GM06990 (cell line): ENCODE data around the gene JAZF1.
"Not testable (repeated sequence)": the region's sequence is repeated elsewhere in the genome, so short reads cannot be mapped to it uniquely, and the experiment has no call there.

Experiments used
- DNase-seq: peaks from one replicate; pipeline ENCODE4 v3.0.0-alpha.2; 2011; ENCODE audit not compliant: insufficient read length; ENCODE audit errors: extremely low read depth
- H3K27me3 ChIP-seq: replicated peaks from 2 replicates; pipeline ENCODE4 v1.6.0; 2011; ENCODE audit warnings: low read length; ENCODE audit not compliant: control insufficient read depth, insufficient read depth
- H3K36me3 ChIP-seq: 2 replicates; pipeline ENCODE4 v1.5.1; 2011; ENCODE audit warnings: low read length; ENCODE audit not compliant: control insufficient read depth, insufficient read depth
- H3K4me3 ChIP-seq: replicated peaks from 2 replicates; pipeline ENCODE4 v1.5.1; 2011; ENCODE audit warnings: low read depth, mild to moderate bottlenecking, control low read depth, low read length
- TF ChIP-seq, protein P1 (sequence below): IDR thresholded peaks from 2 replicates; pipeline ENCODE4 v1.5.1; 2011; ENCODE audit warnings: low read length, control low read depth, mild to moderate bottlenecking, inconsistent platforms; ENCODE audit not compliant: insufficient read depth, poor library complexity, severe bottlenecking

The JAZF1 gene

DNA sequence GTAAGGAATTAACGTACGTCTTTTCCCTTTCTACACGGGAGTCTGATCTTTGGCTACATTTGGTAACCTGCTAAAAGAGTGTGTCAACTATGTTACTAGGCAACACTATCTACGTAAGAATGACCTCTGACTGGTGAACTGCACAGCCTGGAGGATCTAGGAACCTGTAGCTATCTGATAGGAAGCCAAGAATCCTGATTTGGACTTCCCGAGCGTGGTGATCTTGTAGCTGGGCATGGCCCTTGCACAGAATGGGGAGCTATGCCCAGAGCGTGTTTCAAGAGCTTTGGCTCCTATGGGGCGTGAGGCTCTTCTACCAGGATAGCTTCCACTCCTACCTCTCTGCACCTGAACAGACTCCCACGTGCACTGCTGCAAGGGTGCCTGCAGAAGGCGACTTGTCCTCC, 283.2 kb downstream of the JAZF1 start:
- DNase-seq: no peak
- peaks cover 1% of the 10 kb centered on the region; the same call in 1 of the 2 replicates for H3K27me3 ChIP-seq
- no peak overlapping the region for H3K4me3 ChIP-seq
- TF ChIP-seq, protein P1, sequence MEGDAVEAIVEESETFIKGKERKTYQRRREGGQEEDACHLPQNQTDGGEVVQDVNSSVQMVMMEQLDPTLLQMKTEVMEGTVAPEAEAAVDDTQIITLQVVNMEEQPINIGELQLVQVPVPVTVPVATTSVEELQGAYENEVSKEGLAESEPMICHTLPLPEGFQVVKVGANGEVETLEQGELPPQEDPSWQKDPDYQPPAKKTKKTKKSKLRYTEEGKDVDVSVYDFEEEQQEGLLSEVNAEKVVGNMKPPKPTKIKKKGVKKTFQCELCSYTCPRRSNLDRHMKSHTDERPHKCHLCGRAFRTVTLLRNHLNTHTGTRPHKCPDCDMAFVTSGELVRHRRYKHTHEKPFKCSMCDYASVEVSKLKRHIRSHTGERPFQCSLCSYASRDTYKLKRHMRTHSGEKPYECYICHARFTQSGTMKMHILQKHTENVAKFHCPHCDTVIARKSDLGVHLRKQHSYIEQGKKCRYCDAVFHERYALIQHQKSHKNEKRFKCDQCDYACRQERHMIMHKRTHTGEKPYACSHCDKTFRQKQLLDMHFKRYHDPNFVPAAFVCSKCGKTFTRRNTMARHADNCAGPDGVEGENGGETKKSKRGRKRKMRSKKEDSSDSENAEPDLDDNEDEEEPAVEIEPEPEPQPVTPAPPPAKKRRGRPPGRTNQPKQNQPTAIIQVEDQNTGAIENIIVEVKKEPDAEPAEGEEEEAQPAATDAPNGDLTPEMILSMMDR: no peak
- H3K36me3 ChIP-seq: no peaks in the 10 kb centered on the region

- Histone ChIP-seq H3K4me3 (no peak overlapping the region), H3K27me3 (peaks cover 1% of the 10 kb centered on the region; the same call in 1 of the 2 replicates), H3K36me3 (no peaks in the 10 kb centered on the region)
- TF ChIP-seq, protein P1: no peak
- DNase-seq: no peak
Observed at GRCh38 chr7:27897001-27897400, 283.6 kb downstream of the JAZF1 start.

DNA sequence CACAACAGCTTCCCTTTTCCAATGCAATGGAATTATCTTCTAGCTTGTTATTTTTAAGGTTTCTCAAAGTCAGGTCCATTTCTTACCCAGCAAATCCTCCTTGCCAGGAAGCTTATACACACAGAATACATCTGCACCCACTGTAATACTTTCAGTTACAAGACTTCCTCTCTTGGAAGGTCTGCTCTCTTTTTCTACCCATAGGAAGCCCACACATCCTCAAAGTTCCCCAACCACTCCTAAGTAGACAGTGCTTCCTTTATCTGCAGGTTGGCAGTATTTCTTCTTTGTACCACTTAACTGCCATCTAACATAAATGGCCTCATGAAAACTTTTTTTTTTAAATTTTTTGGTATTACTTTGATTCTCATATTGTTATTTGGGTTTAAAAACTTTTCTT, 285.0 kb downstream of the JAZF1 start:
- H3K36me3 ChIP-seq: no peaks in the 10 kb centered on the region
- no peak overlapping the region for H3K4me3 ChIP-seq
- TF ChIP-seq, protein P1: no peak
- no peak for DNase-seq
- H3K27me3 ChIP-seq: peaks cover 1% of the 10 kb centered on the region; the same call in 1 of the 2 replicates

GRCh38 chr7:27890205-27890849, 290.3 kb downstream of the JAZF1 start:
- no peaks in the 10 kb centered on the region for H3K36me3 ChIP-seq
- TF ChIP-seq, protein P1: no peak
- no peak overlapping the region for H3K4me3 ChIP-seq
- H3K27me3 ChIP-seq: peaks cover 1% of the 10 kb centered on the region; the same call in 1 of the 2 replicates
- DNase-seq: peak; percentile 21

GRCh38 chr7:27889800-27890199, 290.8 kb downstream of the JAZF1 start:
- Histone ChIP-seq H3K36me3 (no peaks in the 10 kb centered on the region), H3K27me3 (peaks cover 1% of the 10 kb centered on the region; the same call in 1 of the 2 replicates), H3K4me3 (no peak overlapping the region)
- DNase-seq: no peak
- TF ChIP-seq, protein P1: no peak

DNA sequence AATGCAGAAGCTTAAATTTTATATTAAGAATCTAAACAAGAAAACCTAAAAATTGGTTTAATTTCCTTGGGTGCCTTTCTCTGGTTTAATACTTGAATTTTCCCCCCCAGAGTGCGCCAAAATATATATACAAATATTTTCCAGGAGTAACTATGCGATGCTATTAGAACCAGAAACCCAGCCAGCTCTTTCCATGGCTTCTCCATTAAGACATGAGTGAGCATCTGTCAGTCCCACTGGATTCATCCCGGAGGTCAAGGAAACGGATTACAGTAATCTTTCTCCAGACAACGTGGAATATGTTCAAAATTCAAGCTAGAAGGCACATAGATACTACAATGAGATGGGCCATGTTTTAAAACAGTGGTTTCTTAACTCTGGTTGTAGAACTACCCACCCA, 291.9 kb downstream of the JAZF1 start:
- Histone ChIP-seq H3K27me3 (peaks cover 1% of the 10 kb centered on the region; the same call in 1 of the 2 replicates), H3K36me3 (no peaks in the 10 kb centered on the region), H3K4me3 (no peak overlapping the region)
- TF ChIP-seq, protein P1: no peak
- no peak for DNase-seq

DNA sequence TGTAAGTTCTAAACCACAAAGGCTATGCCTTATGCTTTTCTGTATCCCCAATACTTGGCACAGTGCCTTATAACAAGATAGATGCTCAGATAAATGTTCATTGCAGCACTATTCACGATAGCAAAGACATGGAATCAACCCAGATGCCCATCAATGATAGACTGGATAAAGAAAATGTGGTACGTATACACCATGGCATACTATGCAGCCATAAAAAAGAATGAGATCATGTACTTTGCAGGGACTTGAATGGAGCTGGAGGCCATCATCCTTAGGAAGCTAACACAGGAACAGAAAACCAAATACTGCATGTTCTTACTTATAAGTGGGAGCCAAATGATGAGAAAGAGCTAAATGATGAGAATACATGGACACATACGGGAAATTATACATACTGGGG, 293.9 kb downstream of the JAZF1 start:
- not testable (repeated sequence) for DNase-seq, H3K27me3 ChIP-seq, H3K4me3 ChIP-seq, H3K36me3 ChIP-seq
